NCI-H1930 (cell line): ENCODE results near the gene SMIM28.
A peak's percentile ranks its signal among the peaks of the same experiment; 100 is the strongest.
"Not testable (repeated sequence)": the region's sequence is repeated elsewhere in the genome, so short reads cannot be mapped to it uniquely, and the experiment has no call there.

Source experiments
- DNase-seq, 2 experiments: peaks; one replicate each; lab custom pipeline; 2025; lab: John Stamatoyannopoulos, UW

The SMIM28 gene

DNA sequence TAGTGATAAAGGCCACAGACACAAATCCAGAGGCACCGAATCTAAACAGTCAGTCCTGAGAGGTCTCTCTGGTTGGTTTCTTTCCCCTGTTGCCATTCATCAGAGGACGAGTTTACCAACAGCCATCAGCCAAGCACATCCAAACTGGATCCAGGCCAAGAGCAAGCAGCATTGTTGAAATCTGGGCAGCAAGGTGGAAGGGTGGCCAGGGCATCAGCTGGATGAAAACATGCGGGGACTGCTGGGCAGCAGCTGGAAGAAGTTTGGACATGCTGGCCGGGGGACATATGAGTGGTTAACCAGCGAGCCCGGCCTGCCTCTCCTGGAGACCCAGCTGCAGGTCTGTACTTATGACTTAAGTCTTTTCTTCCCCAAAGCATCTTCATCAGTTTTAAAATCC lies at the start of gene SMIM28:
TSS of gene SMIM28 (plus strand) at position 62 of the 400 bp plus-strand sequence. CDS start at position 230, 168 bp downstream.
- DNase-seq: peak; percentile 61 to 67

DNA sequence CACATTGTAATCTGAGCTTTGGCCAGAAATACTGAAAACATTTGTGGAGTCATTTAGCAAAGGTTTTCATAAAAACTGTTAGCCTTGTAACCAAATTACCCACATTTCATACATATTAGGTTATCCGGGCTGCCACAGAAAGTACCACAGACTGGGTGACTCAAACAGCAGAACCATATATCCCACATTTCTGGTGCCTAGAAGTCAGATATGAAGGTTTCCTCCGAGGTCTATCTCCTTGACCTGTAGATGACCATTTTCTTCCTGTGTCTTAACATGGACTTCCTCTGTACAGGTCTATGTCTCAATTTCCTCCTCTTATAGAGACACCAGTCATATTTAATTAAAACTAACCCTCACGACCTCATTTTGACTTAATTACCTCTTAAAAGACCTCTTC lies 49.5 kb upstream of the SMIM28 start:
- no peak for DNase-seq

DNA sequence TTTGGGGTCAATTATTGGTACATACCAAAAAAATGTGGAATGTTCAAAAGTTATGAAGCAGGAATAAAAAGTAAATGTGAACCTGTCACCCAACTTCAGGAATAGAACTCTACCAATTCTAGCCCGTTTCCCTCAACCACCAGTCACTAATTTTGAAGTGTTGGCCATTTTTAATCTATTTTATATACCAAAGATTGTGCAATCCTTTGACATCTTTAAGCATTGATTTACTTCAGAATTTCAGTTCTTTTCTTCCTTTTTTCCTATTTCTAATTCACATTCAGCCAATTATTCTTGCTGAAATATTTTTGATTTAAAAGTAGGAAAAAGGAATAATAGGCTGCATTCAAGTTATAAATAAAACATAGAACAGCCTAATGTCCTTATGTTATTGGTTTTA lies 46.9 kb upstream of the SMIM28 start:
- no peak for DNase-seq

GRCh38 chr6:138331444-138331843 lies 46.3 kb upstream of the SMIM28 start:
- DNase-seq: no peak

GRCh38 chr6:138331984-138332383 lies 45.7 kb upstream of the SMIM28 start:
- no peak for DNase-seq

GRCh38 chr6:138334000-138334399 lies 43.7 kb upstream of the SMIM28 start:
- no peak for DNase-seq

DNA sequence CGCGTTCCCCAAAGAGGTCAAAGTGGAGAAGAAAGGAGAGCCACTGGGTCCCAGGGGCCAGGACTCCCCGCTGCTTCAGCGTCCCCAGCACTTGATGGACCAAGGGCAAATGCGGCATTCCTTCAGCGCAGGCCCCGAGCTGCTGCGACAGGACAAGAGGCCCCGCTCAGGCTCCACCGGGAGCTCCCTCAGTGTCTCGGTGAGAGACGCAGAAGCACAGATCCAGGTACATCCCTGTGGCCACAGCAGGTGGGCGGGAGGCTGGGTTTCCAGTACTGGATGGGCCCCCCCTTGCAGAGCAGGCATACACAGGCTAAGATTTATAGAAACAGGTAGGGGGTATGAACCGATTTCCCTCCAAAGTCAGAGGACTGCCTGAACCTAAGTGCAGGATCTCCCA lies 42.7 kb upstream of the SMIM28 start:
- no peak for DNase-seq

- no peak for DNase-seq
Measured at GRCh38 chr6:138336221-138336620, 41.5 kb upstream of the SMIM28 start.

- no peak for DNase-seq
Measured at GRCh38 chr6:138337076-138337475, 40.6 kb upstream of the SMIM28 start.

- DNase-seq: no peak
Measured at GRCh38 chr6:138339024-138339423, 38.7 kb upstream of the SMIM28 start.

DNA sequence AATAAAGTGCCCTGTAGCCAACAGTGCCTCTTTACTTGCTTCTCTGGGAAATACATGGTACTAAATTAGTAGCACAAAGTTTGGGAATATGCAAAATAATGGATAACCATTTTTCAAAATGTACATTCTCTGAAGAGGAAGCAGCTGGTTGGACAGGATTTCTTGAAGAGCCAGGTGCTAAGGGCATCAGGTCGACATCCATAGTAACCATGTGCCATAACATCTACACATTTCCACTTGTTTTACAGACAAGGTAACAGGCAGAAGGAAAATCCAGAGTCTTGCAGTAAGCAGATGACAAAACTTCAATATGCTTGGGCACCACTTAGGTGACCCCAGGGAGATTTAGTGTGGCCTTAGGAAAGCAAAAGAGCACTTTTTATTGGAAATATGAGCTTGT lies 36.5 kb upstream of the SMIM28 start:
- no peak for DNase-seq

- DNase-seq: no peak
Measured at GRCh38 chr6:138343112-138343511, 34.6 kb upstream of the SMIM28 start.

DNA sequence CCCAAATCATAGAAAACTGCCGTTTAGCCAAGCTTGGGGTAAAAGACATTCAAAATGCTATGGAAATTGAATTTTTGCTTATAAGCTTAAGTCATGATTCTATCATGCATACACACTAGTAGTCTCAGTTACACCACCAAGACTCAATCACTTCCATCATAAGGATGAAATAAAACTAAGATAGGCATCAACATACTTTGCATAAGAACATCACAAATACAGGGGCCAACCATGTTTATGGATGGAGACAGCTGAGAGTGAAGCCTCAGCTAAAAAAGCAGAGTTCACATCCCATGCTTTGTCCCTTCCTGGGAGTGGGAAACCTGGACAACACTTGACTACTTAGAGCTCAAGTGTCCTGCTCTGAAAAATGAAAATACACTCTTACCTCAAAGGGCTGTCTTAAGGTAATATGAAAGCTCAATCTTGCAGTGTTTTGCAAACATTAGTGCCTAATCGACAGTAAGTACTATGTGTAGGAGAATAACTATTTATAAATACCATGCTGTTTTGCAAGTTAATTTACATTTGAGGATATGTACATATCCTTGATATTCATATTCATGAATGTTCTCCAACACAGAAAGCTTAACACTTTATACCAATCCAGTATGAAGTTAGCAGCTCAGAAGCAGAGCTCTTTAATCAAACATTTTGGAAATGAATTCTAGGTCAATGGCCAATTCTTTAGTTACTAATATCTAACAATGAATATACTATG lies 32.0 kb upstream of the SMIM28 start:
- DNase-seq: no peak

DNA sequence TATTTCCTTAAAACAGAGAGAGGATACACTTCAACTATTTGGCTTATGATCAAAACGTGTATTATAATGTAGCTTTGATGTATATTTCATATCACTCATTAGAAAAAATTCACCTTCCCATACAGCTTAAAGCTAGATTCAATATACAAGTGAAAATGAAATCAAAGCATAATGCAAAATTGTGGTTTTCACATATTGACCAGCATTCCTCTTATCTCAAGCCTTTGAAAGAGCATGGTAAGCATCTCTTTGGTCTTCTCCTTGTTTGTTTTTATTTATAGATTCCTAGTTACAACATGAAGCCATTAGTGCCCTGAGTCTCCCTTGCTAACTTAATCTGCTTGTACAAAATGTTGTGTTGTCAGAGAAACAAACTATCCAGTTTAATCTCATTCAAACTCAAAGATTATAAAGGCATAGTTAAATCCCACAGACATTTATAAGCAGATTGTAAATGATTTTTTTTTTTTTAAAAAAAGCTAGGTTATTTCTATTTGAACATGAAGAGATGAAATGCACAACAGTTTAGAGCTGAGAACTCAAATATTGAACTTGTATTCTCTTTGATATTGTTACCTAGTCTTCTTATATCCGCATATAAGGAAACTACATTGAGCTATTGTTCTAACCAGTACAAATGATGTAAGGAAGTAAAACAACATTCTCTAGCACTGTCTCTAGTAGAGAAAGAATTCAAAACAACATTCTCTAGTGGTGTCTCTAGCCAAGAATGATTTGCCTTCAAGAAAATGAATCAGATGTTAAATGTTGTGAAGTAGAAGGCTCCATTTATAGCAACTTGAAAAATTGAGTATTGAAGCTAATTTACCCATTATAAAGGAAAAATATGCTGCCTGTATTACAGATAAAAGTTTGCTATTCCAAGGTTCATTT lies 31.2 kb upstream of the SMIM28 start:
- no peak for DNase-seq

DNA sequence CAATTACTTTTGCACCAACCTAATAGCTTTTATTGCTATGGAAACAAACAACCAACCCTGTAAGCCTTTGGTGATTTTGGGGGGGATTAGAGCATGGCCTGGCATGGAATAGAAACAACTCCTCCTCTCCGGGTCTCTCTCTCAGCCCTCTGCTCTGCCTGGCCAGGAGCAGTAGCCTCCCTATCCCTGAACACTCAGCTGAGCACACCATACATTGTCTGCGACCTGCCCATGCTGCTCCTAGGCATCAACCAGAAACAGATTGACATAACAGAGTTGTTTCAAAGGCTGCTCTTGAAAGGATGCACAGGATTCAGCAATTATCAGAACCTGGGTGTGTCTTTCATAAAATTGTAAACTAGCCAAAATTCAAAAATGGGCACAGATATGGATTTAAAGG lies 29.8 kb upstream of the SMIM28 start:
- DNase-seq: no peak

- no peak for DNase-seq
Measured at GRCh38 chr6:138349891-138350290, 27.8 kb upstream of the SMIM28 start.

GRCh38 chr6:138357928-138358327 lies 19.8 kb upstream of the SMIM28 start:
- no peak for DNase-seq

GRCh38 chr6:138368684-138369083 lies 9.0 kb upstream of the SMIM28 start:
- DNase-seq: not testable (repeated sequence)

DNA sequence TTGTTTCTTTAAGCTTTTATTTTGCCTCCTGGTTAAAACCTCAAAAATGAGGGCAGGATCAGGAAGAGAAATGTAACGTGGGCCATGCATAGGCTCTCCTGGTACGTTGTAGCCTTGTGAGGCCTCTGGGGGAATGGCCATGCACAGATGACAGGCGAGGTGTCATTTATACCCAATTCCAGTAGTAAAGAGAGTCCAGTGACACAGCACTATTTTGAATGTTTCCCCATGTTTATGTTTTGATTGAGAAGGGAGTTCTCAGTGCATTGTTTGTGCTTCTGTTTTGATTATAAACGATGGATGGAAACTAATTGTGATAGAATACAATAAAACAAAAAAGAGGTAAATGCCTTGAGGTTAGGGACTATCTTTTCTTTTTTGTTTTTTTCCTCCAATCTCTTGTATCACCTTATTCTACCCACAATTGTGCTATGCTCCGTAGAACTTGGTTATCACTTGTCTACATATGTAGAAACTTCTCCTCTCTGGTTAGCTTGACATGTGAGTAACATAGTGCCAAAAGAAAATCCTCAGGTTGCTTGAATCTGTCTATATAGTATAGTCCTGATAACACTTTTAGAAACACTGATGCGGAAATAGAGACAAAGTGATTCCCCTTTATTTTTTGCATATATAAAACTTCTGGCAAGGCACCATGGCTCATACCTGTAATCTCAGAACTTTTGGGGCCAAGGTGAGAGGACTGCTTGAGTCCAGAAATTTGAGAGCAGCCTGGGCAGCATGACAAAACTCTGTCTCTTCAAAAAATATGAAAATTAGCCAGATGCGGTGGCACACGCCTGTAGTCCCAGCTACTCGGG lies 6.9 kb upstream of the SMIM28 start:
- DNase-seq: no peak

- no peak for DNase-seq
Measured at GRCh38 chr6:138371452-138371711, 6.3 kb upstream of the SMIM28 start.

GRCh38 chr6:138371720-138372119 lies 6.0 kb upstream of the SMIM28 start:
- no peak for DNase-seq

- no peak for DNase-seq
Measured at GRCh38 chr6:138372711-138373463, 4.8 kb upstream of the SMIM28 start.
